Activated naive CD4-positive, alpha-beta T cell treated with anti-CD3 and anti-CD28 coated beads, Interleukin-2, amount 10 ng/mL, durations not matched to agents 7 days and 5 days (primary cell): ENCODE results near the gene CELA2B.
"Not testable (repeated sequence)": the region's sequence is repeated elsewhere in the genome, so short reads cannot be mapped to it uniquely, and the experiment has no call there.

ENCODE experiments used
- CTCF ChIA-PET: fragments of 350-600 bp; sonication (Branson Sonifier 250); formaldehyde crosslinking; loops from one replicate; lab custom pipeline; 2021; ENCODE audit warnings: antibody characterized with exemption; lab: Charles Lee
- DNase-seq: peaks from one replicate; pipeline ENCODE4 v3.0.0-alpha.2; 2020
- H3K27ac Mint-ChIP-seq: one replicate; pipeline ENCODE4 v1.8.0; 2021; ENCODE audit warnings: mild to moderate bottlenecking, moderate library complexity, mixed read lengths
- H3K27me3 Mint-ChIP-seq: one replicate; pipeline ENCODE4 v1.8.0; 2021; ENCODE audit warnings: mild to moderate bottlenecking, mixed read lengths
- H3K36me3 Mint-ChIP-seq: one replicate; pipeline ENCODE4 v1.8.0; 2021; ENCODE audit warnings: mixed read lengths
- H3K4me1 Mint-ChIP-seq: one replicate; pipeline ENCODE4 v1.8.0; 2021; ENCODE audit warnings: mixed read lengths
- H3K4me3 Mint-ChIP-seq: one replicate; pipeline ENCODE4 v1.8.0; 2021; ENCODE audit warnings: mild to moderate bottlenecking, moderate library complexity, mixed read lengths
- H3K9me3 Mint-ChIP-seq: one replicate; pipeline ENCODE4 v1.8.0; 2021; ENCODE audit warnings: mixed read lengths

CELA2B gene

DNA sequence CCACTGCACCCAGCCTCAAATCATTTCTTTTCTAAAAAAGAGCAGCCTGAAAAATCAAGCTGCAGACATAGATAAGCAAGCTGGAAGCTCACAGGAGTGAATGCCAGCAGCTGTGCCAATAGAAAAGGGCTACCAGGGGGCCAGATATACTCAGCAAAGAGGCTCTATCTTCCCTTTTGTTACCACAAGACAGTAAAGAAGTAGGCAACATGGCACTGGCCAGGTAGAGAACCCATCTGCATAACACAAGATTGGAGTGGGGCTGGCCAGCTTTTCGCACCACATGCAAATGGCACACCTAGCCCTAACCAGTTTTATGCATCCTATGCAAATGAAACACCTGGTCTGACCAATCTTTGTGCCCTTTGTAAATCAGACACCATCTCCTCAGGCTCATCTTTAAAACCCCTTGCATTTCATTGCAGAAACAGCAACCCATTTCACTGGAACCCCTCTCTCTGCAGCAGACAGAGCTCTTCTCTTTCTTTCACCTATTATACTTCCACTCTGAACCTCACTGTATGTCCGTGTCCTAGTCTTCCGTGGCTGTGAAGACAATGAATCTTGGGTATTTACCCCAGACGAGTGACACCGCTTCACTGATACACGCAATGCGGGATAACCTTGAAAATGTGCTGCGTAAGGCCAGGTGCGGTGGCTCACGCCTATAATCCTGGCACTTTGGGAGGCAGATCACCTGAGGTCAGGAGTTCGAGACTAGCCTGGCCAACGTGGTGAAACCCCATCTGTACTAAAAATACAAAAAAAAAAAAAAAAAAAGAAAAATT, 33.0 kb downstream of the CELA2B start:
- no peak overlapping the region for H3K4me3 Mint-ChIP-seq
- no peaks in the 10 kb centered on the region for H3K27me3 Mint-ChIP-seq
- H3K4me1 Mint-ChIP-seq = peaks cover 10% of the 10 kb centered on the region
- no peak for DNase-seq
- peaks cover 33% of the 10 kb centered on the region for H3K36me3 Mint-ChIP-seq
- CTCF ChIA-PET = no interaction called here
- no peak overlapping the region for H3K27ac Mint-ChIP-seq
- no peaks in the 10 kb centered on the region for H3K9me3 Mint-ChIP-seq

- no peak for DNase-seq
- Mint-ChIP-seq H3K9me3 (no peaks in the 10 kb centered on the region), H3K4me3 (no peak overlapping the region), H3K36me3 (peaks cover 38% of the 10 kb centered on the region), H3K27ac (no peak overlapping the region), H3K27me3 (no peaks in the 10 kb centered on the region), H3K4me1 (peaks cover 17% of the 10 kb centered on the region)
- CTCF ChIA-PET = no interaction called here
Measured at GRCh38 chr1:15509586-15509985, 33.7 kb downstream of the CELA2B start.

GRCh38 chr1:15510611-15511405, 34.9 kb downstream of the CELA2B start:
- Mint-ChIP-seq H3K9me3 (no peaks in the 10 kb centered on the region), H3K4me3 (no peak overlapping the region), H3K36me3 (peaks cover 46% of the 10 kb centered on the region), H3K4me1 (peaks cover 28% of the 10 kb centered on the region), H3K27ac (no peak overlapping the region), H3K27me3 (no peaks in the 10 kb centered on the region)
- CTCF ChIA-PET = no interaction called here
- DNase-seq = no peak

DNA sequence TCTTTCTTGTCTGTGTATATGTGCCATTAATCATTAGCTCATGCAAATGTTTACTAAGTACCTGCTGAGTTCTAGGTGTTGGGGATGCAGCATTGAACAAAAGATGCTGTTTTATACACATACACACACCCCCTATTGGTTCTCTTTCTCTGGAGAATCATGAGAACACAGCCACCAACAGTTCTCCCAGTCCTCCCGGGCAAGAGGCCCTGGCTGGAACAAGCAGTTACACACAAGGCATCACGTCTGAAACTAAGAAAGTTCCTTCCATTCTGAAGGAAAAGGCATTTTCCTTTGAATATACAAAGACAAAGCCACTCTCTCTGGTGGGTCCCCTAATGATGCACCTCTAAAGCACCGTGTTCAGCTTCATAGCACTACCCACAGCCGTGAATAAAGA, 37.3 kb downstream of the CELA2B start:
- no peak for DNase-seq
- peaks cover 45% of the 10 kb centered on the region for H3K4me1 Mint-ChIP-seq
- H3K27me3 Mint-ChIP-seq = no peaks in the 10 kb centered on the region
- CTCF ChIA-PET = interaction anchor here (1.5 kb wide), 1 partner anchor 13 kb away, joined by 5 read pairs; no protein-coding TSS in a partner anchor
- H3K4me3 Mint-ChIP-seq = no peak overlapping the region
- no peaks in the 10 kb centered on the region for H3K9me3 Mint-ChIP-seq
- peak overlapping the region; percentile 35 for H3K27ac Mint-ChIP-seq
- H3K36me3 Mint-ChIP-seq = peaks cover 64% of the 10 kb centered on the region

DNA sequence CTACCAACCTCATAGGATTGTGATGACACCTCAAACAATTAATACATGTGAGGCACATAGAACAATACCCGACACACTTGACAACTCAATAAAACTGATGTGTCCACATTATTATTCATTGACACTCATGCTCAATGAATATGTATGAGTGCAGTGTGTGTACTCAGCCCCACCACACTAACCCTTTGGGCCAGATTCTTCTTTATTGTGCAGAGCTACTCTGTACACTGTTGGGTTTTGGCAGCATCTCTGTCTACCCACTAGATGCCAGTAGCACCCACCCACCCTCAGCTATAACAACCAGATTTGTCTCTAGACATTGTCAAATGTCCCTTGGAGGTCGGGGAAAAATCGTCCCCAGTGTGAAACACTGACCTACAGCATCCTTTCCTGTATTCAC, 38.0 kb downstream of the CELA2B start:
- CTCF ChIA-PET = interaction anchor here (0.7 to 1.5 kb wide), 2 partner anchors 14 to 102 kb away, joined by 3 to 5 read pairs; no protein-coding TSS in a partner anchor
- H3K4me1 Mint-ChIP-seq = peaks cover 49% of the 10 kb centered on the region
- H3K27ac Mint-ChIP-seq = peak overlapping the region; percentile 72
- no peaks in the 10 kb centered on the region for H3K27me3 Mint-ChIP-seq
- DNase-seq = no peak
- H3K9me3 Mint-ChIP-seq = no peaks in the 10 kb centered on the region
- no peak overlapping the region for H3K4me3 Mint-ChIP-seq
- peaks cover 66% of the 10 kb centered on the region for H3K36me3 Mint-ChIP-seq

DNA sequence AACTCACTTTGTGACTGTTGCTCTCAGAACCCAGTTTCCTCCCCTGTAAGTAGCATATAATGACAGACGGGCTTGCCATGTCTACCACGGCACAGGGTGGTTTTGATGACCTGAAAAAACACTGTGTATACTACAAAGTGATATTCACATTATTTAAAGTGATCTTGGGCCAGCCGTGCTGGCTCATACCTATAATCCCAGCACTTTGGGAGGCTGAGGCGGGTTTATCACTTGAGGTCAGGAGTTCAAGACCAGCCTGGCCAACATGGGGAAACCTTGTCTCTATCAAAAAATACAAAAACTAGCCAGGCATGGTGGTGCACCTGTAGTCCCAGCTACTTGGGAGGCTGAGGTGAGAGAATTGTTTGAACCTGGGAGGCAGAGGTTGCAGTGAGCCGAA, 38.7 kb downstream of the CELA2B start:
- not testable (repeated sequence) for DNase-seq, H3K27me3 Mint-ChIP-seq, H3K4me3 Mint-ChIP-seq, H3K9me3 Mint-ChIP-seq
- Mint-ChIP-seq H3K36me3 (peaks cover 64% of the 10 kb centered on the region), H3K4me1 (peaks cover 52% of the 10 kb centered on the region), H3K27ac (peak overlapping the region; percentile 72)
- CTCF ChIA-PET = interaction anchor here (0.7 to 1.5 kb wide), 4 partner anchors 9 to 101 kb away, joined by 3 to 5 read pairs (median 4); partner anchors contain the start of genes CASP9 and DNAJC16

- CTCF ChIA-PET = interaction anchor here (0.9 to 1.2 kb wide), 2 partner anchors 8 to 12 kb away, joined by 3 to 4 read pairs; partner anchors contain the start of genes CASP9 and DNAJC16
- DNase-seq = no peak
- Mint-ChIP-seq H3K9me3 (no peaks in the 10 kb centered on the region), H3K4me1 (peaks cover 55% of the 10 kb centered on the region), H3K27me3 (no peaks in the 10 kb centered on the region), H3K27ac (peak overlapping the region; percentile 73), H3K36me3 (peaks cover 63% of the 10 kb centered on the region), H3K4me3 (no peak overlapping the region)
Measured at GRCh38 chr1:15515022-15515663, 39.2 kb downstream of the CELA2B start.

GRCh38 chr1:15519625-15520024, 43.7 kb downstream of the CELA2B start:
- DNase-seq = no peak
- H3K4me3 Mint-ChIP-seq = no peak overlapping the region
- H3K4me1 Mint-ChIP-seq = peaks cover 63% of the 10 kb centered on the region
- H3K27me3 Mint-ChIP-seq = no peaks in the 10 kb centered on the region
- H3K36me3 Mint-ChIP-seq = peaks cover 32% of the 10 kb centered on the region
- no peak overlapping the region for H3K27ac Mint-ChIP-seq
- CTCF ChIA-PET = no interaction called here
- H3K9me3 Mint-ChIP-seq = no peaks in the 10 kb centered on the region

DNA sequence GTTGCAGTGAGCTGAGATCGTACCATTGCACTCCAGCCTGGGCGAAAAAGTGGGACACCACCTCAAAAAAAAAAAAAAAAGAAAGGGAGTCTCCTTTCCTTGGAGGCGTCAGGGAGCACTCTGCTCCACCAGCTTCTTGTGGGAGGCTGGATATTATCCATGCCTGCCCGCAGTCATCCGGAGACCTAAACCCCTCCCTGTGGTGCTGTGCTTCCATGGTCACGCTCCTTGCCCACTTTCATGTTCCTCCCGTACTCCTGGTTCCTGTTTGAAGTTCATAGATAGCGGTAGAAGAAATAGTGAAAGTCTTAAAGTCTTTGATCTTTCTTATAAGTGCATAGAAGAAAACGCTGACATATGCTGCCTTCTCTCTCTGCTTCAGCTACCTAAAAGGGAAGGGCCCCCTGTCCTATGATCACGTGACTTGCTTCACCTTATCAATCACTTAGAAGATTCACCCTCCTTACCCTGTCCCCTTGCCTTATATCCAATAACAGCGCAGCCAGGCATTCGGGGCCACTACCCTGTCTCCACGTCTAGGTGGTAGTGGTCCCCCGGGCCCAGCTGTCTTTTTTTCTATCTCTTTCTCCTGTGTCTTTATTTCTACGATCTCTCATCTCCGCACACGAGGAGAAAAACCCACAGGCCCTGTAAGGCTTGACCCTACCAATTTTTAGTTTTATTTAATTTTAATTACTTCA, 45.5 kb downstream of the CELA2B start:
- H3K4me3 Mint-ChIP-seq, H3K27me3 Mint-ChIP-seq, H3K9me3 Mint-ChIP-seq, DNase-seq, CTCF ChIA-PET, H3K27ac Mint-ChIP-seq: not testable (repeated sequence)
- Mint-ChIP-seq H3K4me1 (peaks cover 67% of the 10 kb centered on the region), H3K36me3 (peaks cover 25% of the 10 kb centered on the region)

- H3K9me3 Mint-ChIP-seq = no peaks in the 10 kb centered on the region
- H3K27me3 Mint-ChIP-seq = no peaks in the 10 kb centered on the region
- no peak for DNase-seq
- H3K4me1 Mint-ChIP-seq = peaks cover 62% of the 10 kb centered on the region
- H3K36me3 Mint-ChIP-seq = peaks cover 13% of the 10 kb centered on the region
- H3K4me3 Mint-ChIP-seq = peak overlapping the region; percentile 29
- H3K27ac Mint-ChIP-seq = no peak overlapping the region
- CTCF ChIA-PET = no interaction called here
Measured at GRCh38 chr1:15522551-15522950, 46.6 kb downstream of the CELA2B start.

DNA sequence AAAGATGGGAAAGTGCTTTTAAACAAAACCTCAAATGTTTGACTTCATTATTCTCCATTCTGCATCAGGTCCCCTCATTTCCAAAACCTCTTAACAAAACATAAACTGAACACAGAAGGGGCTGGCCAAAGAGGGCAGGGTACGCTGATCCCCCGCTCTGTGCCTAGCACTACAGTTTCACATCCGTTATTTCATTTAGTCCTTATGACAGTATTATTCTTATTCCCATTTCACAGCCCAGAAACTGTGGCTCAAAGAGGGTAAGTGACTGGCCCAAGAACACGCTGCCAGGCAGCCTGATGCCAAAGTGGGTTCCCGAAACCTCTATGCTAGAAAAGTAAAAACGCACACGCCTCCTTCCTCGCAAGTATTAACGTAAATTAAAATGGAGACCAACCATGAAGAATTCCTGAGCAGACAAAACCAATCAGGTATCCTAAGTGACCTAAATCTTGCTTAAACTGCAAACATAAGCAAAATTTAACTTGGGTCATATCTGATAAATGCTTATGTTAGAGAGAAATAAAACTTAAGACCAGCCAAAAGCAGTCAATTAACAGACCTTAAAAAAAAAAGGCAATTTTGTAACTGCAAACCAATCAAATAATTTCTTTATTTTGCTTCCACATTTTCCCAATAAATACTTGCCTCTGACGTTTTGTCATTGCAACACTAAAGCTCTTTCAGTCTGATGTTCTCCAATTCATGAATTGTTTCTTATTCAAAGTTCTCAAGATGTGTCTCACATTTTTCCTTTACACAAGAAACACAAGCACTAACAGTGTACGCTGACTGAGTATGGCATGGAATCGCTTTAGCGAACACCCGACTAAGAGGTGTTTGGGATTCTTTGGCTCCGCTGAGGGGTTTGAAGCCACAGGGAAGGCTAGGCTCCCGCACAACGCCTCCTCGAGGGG, 47.5 kb downstream of the CELA2B start:
- Mint-ChIP-seq H3K27me3 (no peaks in the 10 kb centered on the region), H3K4me1 (peaks cover 63% of the 10 kb centered on the region), H3K27ac (peak overlapping the region; percentile 98), H3K36me3 (peaks cover 5% of the 10 kb centered on the region), H3K4me3 (peak overlapping the region; percentile 86), H3K9me3 (no peaks in the 10 kb centered on the region)
- no peak for DNase-seq
- CTCF ChIA-PET = interaction anchor here (1.0 kb wide), 1 partner anchor 8 kb away, joined by 3 read pairs; no protein-coding TSS in a partner anchor

GRCh38 chr1:15524021-15524282, 48.0 kb downstream of the CELA2B start, which contains the start of gene CASP9:
Gene CASP9 (minus strand): TSS chr1:15524215. CDS start chr1:15524200, 15 bp downstream.
- peaks cover 65% of the 10 kb centered on the region for H3K4me1 Mint-ChIP-seq
- no peaks in the 10 kb centered on the region for H3K9me3 Mint-ChIP-seq
- peak within 1 kb of the TSS; percentile 98 for H3K27ac Mint-ChIP-seq
- no peaks in the 10 kb centered on the region for H3K27me3 Mint-ChIP-seq
- peak within 1 kb of the TSS; percentile 86 for H3K4me3 Mint-ChIP-seq
- DNase-seq = no peak
- peaks cover 2% of the 10 kb centered on the region for H3K36me3 Mint-ChIP-seq
- CTCF ChIA-PET = interaction anchor here (1.0 kb wide), 1 partner anchor 9 kb away, joined by 3 read pairs; no protein-coding TSS in a partner anchor
